ENCODE results near the gene ULBP3.

GRCh38 chr6:150081702-150082101 lies 12.8 kb upstream of the ULBP3 start:
- TF ChIP-seq, protein P1, sequence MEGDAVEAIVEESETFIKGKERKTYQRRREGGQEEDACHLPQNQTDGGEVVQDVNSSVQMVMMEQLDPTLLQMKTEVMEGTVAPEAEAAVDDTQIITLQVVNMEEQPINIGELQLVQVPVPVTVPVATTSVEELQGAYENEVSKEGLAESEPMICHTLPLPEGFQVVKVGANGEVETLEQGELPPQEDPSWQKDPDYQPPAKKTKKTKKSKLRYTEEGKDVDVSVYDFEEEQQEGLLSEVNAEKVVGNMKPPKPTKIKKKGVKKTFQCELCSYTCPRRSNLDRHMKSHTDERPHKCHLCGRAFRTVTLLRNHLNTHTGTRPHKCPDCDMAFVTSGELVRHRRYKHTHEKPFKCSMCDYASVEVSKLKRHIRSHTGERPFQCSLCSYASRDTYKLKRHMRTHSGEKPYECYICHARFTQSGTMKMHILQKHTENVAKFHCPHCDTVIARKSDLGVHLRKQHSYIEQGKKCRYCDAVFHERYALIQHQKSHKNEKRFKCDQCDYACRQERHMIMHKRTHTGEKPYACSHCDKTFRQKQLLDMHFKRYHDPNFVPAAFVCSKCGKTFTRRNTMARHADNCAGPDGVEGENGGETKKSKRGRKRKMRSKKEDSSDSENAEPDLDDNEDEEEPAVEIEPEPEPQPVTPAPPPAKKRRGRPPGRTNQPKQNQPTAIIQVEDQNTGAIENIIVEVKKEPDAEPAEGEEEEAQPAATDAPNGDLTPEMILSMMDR (IDR thresholded peaks at IDR 0.05; ENCODE audit: low read depth, low read length, poor library complexity, severe bottlenecking), result no peak
- no peak for TF ChIP-seq EZH2phosphoT487 (IDR thresholded peaks at IDR 0.05; ENCODE audit: borderline replicate concordance, low read length)
